NCI-H1048 (cell line): ENCODE results near the gene NPC1.

Experiments
- DNase-seq: peaks from one replicate; lab custom pipeline; 2025; lab: John Stamatoyannopoulos, UW

The NPC1 gene

GRCh38 chr18:23487738-23488570 lies 98.4 kb downstream of the NPC1 start:
- no peak for DNase-seq

GRCh38 chr18:23485386-23485785 lies 100.9 kb downstream of the NPC1 start:
- DNase-seq: no peak

DNA sequence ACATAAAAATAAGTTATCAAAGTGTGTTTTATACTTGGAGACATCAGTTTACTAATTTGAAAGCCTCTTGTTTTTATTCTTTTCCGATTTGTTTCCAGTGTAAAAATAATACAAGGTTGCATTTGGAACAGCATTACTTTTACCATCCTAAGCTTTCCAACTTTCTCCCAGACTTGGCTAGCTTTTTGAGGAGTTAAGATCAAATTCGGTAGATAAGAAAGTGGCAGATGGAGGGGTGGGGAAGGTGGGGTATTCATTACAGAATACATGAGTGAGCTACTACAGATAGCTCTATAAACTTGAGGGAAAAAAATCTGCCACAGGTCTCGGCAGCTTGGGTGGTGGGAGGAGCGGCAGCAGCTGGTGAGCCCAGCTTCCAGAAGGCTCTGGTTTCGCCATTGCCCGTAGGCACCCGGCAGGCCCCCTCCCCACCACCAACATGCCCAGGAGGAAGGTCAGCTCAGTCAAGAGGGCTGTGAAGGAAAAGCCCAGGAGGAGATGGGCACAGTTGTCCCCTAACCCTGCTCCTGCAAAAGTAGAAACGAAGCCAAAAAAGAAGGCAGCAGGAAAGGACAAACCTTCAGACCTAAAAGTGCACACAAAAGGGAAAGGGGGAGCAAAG lies 101.6 kb downstream of the NPC1 start:
- DNase-seq: no peak
